ENCODE measurements around the gene C3orf80.

DNA sequence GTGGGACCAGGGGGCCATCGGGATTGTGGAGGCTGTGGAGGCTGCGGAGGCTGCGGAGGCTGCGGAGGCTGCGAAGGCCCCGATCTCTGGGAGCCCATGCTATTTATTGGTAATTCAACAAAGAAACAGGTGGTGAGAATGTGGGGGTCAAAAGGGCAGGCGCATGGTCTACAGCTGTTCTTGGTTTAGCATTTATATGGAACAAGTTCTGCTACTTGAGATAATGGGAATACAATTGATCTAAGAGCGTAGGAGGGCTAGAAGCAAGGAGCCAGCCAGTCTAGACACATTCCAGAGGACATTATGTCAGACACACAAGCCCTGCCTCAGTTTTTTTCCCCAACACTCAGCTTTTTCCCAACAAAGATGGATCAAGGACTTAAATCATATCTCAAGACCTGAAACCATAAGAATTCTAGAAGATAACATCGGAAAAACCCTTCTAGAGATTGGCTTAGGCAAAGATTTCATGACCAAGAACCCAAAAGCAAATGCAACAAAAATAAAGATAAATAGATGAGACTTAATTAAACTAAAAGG lies 20.1 kb downstream of the C3orf80 start:
- TF ChIP-seq POLR2A (IDR thresholded peaks at IDR 0.05): no peak
- TF ChIP-seq, protein P1, sequence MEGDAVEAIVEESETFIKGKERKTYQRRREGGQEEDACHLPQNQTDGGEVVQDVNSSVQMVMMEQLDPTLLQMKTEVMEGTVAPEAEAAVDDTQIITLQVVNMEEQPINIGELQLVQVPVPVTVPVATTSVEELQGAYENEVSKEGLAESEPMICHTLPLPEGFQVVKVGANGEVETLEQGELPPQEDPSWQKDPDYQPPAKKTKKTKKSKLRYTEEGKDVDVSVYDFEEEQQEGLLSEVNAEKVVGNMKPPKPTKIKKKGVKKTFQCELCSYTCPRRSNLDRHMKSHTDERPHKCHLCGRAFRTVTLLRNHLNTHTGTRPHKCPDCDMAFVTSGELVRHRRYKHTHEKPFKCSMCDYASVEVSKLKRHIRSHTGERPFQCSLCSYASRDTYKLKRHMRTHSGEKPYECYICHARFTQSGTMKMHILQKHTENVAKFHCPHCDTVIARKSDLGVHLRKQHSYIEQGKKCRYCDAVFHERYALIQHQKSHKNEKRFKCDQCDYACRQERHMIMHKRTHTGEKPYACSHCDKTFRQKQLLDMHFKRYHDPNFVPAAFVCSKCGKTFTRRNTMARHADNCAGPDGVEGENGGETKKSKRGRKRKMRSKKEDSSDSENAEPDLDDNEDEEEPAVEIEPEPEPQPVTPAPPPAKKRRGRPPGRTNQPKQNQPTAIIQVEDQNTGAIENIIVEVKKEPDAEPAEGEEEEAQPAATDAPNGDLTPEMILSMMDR (IDR thresholded peaks at IDR 0.05): no peak
